ENCODE results near the gene ACOT6. TPM values are rescaled to one million over a fixed set of nuclear protein-coding genes. Genes with fewer than 3 reads are reported as not detected.
"Not testable (repeated sequence)": the region's sequence is repeated elsewhere in the genome, so short reads cannot be mapped to it uniquely, and the experiment has no call there.

ACOT6 gene
- total RNA-seq, 1 experiment from 2014 or later, result not detected

DNA sequence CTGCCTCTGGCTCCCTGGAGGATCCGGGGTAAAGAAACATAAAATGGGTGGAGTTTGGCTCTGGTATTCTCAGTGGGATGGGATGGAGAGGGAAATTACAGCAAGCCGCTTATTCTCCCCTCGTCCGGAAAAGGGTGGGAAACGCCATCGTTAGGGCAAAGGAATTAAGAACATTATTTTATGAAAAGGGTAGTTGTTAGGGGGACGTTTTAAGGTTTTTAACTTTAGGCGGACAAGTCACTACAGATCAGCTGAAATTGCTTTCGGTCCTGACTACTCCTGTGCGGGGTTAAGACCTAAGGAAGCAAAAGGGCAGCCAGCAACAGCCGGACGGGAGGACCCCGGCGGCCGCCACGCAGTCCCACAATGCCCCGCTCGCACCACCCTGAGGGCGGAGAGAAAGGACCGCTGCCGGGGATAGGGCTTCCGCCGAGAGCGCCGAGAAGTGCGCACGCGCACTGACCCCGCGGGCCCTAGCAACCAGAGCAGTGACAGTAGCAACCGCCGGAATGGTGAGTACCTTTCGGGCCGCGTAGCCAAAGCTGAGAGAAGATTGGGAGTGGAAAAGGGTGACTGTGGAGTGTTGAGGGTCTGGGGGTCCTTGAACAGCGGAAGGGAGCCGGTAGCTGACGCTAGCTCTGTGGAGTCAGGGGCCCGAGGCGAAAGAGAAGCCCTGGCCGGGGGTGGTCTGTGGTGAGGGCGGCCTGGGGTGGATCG, 32.4 kb downstream of the ACOT6 start, which contains the start of gene DNAL1:
DNAL1 (plus strand) TSS at position 456 of the 717 bp plus-strand sequence; CDS start at position 510, 54 bp downstream.
- DNase-seq (ENCODE audit: low read depth), result peak; percentile 87

DNA sequence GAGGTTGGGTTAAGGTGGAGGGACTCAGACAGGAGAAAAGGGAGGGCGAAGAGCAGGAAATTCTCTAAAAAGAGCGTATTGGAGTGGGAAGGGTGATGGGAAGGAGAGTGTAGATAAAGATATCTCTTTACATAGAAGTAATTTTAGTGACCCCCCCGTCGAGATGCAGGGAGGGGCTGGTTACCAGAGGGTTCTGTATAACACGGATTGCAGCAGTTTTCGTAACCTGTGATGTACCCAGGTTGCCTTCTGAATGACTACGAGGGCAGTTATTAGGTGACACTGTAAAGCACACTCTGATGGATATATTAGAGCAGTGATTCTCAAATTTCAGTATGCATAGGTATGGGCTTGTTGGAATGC, 32.9 kb downstream of the ACOT6 start:
- no peak for DNase-seq (ENCODE audit: low read depth)

DNA sequence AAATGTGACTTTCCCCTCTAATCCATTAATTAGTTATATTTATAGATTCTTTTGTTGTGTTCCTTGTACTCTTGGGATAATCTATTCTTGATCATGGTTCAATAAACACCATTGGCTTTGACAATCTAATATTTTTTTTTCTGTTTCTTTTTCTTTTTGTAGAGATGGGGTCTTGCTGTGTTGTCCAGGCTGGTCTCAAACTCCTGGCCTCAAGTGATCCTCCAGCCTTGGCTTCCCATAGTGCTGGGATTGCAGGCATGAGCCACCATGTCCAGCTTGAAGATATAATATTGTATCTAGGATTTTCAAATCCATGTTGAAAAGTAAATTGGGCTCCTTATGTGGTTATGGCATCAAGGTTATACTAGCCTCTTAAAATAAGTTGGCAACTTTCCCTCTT, 38.7 kb downstream of the ACOT6 start:
- DNase-seq (ENCODE audit: low read depth), result no peak

DNA sequence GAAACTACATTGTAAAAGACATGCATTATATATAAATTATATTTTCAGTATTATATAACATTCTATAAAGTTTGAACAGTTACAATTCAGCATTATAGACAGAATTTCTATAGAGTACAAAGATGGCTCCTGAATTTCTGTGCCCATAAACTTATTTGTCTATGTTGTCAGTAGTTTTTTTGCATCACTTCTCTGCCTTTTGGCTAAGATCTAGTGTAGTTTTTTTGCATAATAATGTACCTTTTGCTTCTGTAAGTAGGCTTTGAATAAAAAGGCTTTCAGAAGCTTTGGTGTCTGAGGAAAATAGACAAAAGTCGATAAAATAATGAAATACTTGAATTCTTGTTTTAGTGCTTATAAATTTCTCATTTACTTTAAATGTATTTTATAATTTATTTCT, 43.5 kb downstream of the ACOT6 start:
- no peak for DNase-seq (ENCODE audit: low read depth)

DNA sequence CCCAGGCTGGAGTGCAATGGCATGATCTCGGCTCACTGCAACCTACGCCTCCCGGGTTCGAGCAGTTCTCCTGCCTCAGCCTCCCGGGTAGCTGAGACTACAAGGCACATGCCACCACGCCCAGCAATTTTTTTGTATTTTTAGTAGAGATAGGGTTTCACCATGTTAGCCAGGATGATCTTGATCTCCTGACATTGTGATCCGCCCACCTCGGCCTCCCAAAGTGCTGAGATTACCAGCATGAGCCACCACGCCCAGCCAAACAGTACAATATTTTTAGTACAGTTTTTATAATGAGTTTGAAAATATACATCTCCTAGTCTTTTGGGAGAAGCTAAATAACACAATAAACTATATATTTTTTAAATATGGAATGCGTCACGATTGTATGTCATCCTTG, 46.9 kb downstream of the ACOT6 start:
- DNase-seq (ENCODE audit: low read depth), result not testable (repeated sequence)

DNA sequence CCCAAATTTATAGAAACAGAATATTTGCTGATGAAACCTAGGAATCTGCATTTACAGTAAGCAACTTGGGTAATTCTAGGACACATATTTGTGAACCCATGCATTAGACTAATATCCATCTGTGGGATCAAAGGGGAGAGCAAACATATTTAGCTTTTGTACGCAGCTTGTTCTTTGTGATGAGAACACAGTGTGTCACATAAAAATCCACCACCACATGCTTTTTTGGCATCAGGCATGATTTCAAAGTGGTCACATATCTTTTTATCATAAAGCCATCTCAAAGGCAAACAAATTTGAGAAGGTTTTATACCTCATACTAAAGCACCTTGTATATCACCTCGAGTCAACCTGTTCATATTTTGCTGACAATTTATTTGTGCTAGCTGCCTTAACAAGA, 48.2 kb downstream of the ACOT6 start:
- DNase-seq (ENCODE audit: low read depth), result no peak

DNA sequence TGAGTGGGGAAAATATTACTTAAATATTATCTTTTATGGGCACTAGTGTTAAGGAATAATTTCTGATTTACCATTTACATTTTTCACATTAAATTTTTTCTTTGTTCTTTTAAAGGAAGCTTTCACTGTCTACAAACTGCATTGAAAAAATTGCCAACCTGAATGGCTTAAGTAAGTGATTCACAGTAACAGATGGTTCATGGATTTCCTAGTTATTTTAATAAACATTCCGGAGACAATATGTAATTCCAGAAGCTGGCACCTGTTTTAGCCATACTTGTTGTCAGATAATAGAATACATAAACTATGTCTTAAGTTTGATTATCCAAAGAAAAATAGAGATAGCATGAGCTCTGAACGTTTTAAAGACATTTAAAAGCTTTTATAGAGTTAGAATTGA, 49.6 kb downstream of the ACOT6 start:
- no peak for DNase-seq (ENCODE audit: low read depth)

DNA sequence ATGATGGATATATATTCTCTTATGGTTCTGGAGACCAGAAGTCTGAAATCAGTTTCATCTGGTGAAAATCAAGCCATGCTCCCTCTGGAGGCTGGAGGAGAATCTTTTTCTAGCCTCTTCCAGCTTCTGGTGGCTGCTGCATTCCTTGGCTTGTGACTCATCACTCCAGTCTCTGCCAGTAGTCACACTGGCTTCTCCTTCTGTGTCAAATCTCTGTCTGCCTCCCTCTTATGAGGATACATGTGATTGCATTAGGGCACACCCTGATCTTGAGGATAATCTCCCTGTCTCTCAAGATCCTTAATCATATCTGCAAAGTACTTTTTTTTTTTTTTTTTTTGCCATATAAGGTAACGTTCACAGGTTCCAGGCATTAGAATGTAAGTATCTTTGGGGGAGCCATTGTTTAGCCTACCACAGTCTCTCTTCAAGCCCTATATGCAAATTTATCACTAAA, 50.2 kb downstream of the ACOT6 start:
- peak; percentile 93 for DNase-seq (ENCODE audit: low read depth)

DNA sequence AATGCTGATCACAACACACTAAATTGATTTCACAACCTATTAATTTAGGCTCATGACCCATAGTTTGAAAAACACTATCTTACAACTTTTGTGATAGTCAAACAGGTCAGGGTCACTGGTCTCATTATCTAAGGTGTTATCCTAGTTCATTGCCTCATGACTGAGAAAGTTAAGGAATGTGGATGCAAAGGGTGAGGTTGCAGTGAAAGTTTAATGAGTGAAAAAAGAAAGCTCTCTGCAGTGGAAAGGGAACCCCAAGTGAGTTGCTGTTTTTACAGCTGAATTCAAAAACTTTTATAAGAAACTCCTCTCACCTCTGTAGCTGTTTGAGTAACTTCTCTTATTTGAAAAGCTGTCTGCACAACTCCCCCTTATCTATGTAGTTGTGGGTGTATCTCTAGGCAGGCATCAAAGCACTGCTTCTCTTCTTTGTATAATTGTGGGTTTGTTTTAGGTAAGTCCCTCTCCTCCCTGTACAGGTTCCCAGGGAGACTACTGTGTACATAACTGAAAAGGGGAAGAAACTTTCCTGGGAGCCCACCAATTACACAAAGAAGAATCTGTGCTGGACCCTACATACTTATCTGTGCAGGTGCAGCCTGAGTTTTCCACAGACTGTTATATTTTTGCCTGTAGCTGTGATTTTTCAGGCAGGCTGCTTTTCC, 51.4 kb downstream of the ACOT6 start:
- no peak for DNase-seq (ENCODE audit: low read depth)

DNA sequence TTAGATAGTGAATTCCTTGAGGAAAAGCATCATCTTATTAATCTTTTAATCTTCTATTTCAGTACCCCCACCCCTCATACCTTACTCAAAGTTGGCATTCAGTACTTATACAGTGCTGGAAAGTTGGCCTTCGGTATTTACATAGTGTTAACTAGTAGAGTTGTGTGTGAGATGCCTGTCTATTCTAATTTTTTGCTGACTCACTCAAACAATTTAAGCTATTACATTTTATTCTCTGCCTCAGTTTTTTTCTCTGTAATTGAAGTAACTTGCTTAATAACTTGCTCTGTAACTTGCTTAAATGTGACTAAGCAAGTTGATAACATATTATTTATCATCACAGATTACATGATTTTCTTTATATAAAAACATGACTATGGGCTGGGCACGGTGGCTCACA, 52.8 kb downstream of the ACOT6 start:
- no peak for DNase-seq (ENCODE audit: low read depth)

DNA sequence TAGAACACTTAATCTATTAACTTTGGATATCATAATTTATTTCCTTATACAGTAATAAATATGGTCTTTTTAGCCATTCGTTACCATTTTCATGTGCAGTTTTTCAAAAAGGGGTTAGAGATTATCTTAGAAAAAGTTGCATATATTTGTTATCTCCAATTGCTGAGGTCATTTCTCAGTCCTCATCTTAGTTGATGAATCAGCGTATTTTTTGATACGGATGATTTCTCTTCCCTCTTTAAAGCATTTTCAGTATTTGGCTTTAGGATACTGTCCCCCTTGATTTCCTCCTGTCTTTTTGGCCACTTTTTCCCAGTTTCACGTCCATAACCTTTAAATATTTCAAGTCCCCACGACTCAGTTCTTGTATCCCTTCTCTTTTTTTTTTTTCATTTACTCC, 54.3 kb downstream of the ACOT6 start:
- DNase-seq (ENCODE audit: low read depth), result no peak

DNA sequence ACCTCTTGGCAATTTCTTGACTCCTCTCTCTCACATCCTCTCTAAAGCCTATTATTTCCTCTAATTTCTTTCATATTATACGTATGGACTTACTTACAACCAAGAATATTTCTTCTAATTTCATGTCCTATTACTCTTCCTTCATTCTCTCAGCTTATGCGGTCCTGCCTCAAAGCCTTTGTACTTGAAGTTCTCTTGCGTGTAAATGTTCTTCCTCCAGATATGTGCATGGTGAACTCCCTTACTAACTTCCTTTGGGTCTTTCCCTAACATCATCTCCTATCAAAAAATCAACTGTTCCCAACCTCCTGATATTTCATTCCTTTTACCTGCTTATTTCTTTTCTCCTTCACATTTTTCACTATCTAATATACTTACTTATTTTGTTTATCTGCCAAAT, 55.5 kb downstream of the ACOT6 start:
- DNase-seq (ENCODE audit: low read depth), result no peak

Other genes starting within 250 kb of the ACOT6 start
- gene NUMB, start 154.0 kb upstream of the ACOT6 start, total RNA-seq (2014; rRNA removed; shearing (Covaris generic)), result 17.1 and 17.8 TPM in 2 replicates
- 7.7 and 9.3 TPM in 2 replicates for gene RIOX1, start 121.6 kb upstream of the ACOT6 start, total RNA-seq (2014; rRNA removed; shearing (Covaris generic))
- gene ACOT1, start 75.4 kb upstream of the ACOT6 start, total RNA-seq (2014; rRNA removed; shearing (Covaris generic)), result 4.3 and 5.3 TPM in 2 replicates
- not detected in 2 replicates for gene HEATR4, start 53.6 kb upstream of the ACOT6 start, total RNA-seq (2014; rRNA removed; shearing (Covaris generic))
- 29.9 and 31.9 TPM in 2 replicates for gene ACOT2, start 43.3 kb upstream of the ACOT6 start, total RNA-seq (2014; rRNA removed; shearing (Covaris generic))
- 3.0 and 3.6 TPM in 2 replicates for gene ACOT4, start 20.6 kb upstream of the ACOT6 start, total RNA-seq (2014; rRNA removed; shearing (Covaris generic))
- gene DNAL1, start 32.5 kb downstream of the ACOT6 start, total RNA-seq (2014; rRNA removed; shearing (Covaris generic)), result 3.8 and 12.3 TPM in 2 replicates
- gene PNMA1, start 101.9 kb downstream of the ACOT6 start, total RNA-seq (2014; rRNA removed; shearing (Covaris generic)), result 20.4 and 26.6 TPM in 2 replicates
- gene PTGR2, start 239.3 kb downstream of the ACOT6 start, total RNA-seq (2014; rRNA removed; shearing (Covaris generic)), result 4.9 and 5.1 TPM in 2 replicates

Data from RPMI7951 (cell line).